ENCODE results near the gene SON. TPM values are rescaled to one million over a fixed set of nuclear protein-coding genes. Genes with fewer than 3 reads are reported as not detected.
"Not testable (repeated sequence)": the region's sequence is repeated elsewhere in the genome, so short reads cannot be mapped to it uniquely, and the experiment has no call there.

SON gene
- total RNA-seq, 1 donor from 2014 or later: 390 TPM

GRCh38 chr21:33576741-33577141, 33.9 kb downstream of the SON start:
- DNase-seq (ENCODE audit: low spot score): not testable (repeated sequence)

GRCh38 chr21:33578214-33578613, 35.4 kb downstream of the SON start:
- no peak for DNase-seq (ENCODE audit: low spot score)

DNA sequence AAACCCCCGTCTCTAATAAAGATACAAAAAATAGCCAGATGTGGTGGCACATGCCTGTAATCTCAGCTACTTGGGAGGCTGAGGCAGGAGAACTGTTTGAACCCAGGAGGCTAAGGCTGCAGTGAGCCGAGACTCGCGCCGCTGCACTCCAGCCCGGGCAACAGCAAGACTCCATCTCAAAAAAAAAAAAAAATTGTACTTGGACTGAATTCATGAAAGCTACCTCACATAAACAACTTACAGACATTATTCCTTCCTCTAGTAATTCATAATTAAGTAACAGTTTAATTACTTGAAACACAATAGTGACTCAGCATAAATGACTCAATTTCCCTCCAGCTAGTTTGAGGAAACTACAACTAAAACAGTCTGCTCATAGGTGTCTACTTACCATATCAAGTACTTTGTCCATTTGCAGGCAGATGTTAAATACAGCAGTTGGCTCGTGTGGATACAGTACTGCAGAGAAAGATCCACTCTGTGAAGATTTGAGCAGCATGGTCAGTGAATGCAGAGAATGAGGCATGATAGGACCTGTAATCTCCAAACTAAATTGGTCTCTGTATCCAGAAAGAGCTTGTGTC, 36.2 kb downstream of the SON start:
- DNase-seq (ENCODE audit: low spot score): no peak

DNA sequence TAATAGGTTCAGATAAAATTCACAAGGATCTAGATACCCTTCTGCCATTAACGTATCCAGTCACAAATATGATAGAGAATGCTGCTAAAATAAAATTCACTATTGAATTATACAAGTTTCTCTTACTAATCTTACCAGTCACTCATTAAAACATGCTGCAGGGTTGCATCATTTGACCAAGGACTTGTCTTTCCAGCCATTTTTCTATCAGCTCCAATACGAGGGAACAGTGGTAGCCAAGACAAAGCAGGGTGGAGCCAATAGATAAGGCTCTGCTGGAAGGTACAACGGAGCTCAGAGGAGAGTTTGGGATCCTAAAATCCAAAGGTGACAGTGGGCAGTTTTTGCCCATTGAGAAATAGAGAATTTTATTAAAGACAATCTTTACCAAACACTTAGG, 41.6 kb downstream of the SON start:
- no peak for DNase-seq (ENCODE audit: low spot score)

DNA sequence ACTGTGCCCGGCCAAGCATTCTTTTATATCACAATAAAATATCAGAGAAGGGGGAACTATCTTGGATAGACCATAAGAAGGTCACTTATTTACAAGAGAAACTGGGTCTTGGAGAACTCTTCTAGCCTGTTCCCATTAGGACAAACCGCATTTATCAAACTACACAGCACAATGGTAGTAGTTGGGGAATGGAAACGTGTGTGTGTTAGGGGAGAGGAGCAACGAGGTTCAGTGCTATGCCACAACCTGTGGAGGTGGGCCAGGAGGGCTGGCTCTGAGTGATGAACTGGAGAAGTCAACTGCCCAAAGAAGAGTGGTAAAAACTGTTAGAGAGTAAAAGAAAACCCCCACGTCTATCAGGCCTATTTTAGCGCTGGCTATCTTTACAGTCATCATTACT, 44.1 kb downstream of the SON start:
- no peak for DNase-seq (ENCODE audit: low spot score)

DNA sequence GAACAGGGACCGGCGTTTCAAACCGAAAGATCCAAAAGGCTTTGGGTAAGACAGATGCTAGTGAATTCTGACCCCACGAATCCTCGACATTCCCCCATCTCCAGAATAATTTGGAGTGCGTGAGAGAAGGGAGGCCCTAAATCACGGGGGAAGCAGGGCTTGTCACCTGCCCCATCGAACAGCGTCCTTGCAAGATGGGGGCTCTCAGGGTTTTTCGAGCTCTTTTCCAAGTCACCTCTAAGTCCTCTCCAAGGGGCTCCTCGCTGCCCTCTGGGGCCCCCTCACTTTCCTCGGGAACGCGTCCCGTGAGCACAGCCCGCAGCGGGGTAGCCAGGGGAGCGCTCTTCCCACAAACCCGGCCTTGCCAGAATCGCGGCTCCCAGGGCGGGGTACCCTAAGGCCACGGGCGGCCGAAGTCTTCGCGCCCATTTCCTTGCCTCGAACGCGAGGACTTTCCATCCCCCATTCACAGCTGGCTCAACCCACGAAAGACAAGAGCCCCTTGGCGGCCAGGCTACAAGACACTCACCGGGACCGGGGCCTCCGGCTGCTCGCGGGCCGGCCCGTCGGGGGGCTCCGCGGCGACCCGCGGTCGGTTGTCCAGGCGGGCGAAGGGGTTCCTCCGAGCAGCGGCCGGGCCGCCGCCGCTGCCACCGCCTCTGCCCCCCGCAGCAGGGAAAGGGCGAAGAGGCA, 45.1 kb downstream of the SON start:
- DNase-seq (ENCODE audit: low spot score): peak; percentile 50

GRCh38 chr21:33588485-33589335, 45.9 kb downstream of the SON start, which contains the start of gene DONSON:
DONSON (minus strand) TSS chr21:33588684; CDS start chr21:33588641, 43 bp downstream.
- DNase-seq (ENCODE audit: low spot score): peak; percentile 88

DNA sequence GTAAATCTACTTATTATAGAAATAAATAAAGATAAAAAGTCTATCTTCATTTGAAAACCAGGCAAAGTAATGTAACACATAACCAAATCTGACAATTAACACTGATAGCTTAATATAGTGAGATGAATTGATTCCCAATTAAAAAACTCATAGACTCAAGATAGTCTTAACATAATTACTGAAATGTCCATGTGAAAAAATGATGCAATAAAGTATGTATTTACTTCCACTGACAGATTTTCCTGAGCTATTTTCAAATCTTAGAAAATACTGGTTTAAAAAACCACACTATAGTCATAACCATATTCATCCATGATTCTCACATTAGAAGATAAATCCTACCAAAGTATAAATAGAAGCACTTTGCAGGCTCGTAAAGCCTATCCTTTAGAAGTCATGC, 55.2 kb downstream of the SON start:
- no peak for DNase-seq (ENCODE audit: low spot score)

DNA sequence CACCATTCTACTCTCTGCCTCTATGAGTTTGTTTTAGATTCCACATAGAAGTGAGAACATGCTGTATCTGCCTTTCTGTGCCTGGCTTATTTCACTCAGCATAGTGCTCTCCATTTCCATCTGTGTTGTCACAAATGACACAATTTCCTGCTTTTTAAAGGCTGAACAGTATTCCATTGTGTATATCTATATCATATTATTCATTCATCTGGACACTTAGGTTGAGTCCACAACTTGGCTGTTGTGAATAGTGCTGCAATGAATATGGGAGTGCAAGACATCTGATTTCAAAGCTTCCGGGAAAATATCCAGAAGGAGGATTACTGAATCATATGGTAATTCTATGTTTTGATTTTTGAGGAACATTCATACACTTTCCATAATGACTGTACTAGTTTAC, 65.7 kb downstream of the SON start:
- DNase-seq (ENCODE audit: low spot score): no peak

DNA sequence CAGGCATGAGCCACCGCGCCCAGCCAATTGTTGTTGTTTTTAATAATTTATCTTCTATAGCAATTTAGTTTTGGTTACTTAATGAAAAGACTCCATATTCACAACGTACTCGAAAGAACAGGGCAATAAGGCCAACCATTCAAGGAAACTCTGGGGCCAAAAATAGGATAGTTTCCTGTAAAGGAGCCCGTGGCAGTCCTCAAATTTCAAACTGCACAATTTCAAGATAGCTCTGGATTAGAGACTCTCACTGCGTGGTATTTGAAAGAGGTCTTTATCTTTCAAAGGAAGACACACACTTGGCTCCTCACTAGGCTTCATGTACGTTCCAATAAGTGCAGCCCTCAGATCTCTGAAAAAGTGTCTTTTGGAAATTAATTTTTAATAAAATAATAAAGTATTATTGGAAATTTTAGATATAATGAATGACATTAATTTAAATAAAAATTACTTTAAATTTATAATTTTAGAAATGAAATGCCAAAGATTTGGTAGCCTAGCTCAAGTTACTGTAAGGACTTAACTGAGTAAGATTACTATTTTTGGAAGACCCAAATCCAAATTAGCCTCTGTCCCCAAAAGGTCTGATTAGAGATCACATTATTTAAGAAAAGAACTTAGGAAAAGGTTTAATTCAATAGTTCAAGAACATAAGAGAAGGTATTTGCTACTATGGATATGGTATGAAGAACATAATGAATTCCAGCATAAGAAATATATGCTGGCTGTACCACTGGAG, 68.3 kb downstream of the SON start:
- no peak for DNase-seq (ENCODE audit: low spot score)

- DNase-seq (ENCODE audit: low spot score): not testable (repeated sequence)
Observed at GRCh38 chr21:33617565-33617964, 74.7 kb downstream of the SON start.

DNA sequence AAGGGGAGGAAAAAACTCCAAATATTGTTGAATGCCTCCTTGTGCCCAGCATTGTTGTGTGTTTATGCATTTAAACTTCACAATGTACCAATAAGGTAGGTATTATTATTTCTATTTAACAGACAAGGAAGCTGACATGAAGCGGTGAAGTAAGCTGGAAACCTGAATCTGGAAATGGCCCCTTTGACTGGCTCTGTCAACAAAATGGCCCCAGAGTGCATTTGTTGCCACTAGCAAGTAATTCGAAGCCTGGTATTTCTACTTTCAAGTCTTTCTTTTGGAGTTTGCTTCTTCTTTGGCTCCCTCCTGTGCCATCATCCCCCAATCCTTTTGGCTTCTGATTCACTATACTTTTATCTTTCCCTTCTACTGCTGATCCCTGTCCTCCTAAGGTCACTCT, 75.6 kb downstream of the SON start:
- no peak for DNase-seq (ENCODE audit: low spot score)

- DNase-seq (ENCODE audit: low spot score): no peak
Observed at GRCh38 chr21:33619726-33620125, 76.9 kb downstream of the SON start.

DNA sequence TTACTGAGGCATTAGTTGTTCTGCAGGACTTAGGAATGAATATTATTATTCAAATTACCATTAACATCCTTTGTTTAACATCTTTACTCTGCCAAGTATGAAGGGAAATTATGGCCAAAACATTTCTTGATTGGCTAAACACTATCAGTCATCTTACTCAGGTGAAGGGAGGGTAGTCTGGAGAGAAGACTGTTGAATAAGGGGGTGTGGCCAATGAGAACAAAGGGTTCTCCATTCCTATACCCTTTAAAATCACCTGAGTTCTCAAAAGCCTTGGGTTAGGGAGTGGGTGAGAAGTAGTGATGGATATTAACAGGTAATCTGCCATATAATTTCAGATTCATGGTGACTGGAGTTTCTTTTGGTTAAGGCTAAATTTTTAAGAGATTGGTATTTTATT, 79.4 kb downstream of the SON start:
- no peak for DNase-seq (ENCODE audit: low spot score)

DNA sequence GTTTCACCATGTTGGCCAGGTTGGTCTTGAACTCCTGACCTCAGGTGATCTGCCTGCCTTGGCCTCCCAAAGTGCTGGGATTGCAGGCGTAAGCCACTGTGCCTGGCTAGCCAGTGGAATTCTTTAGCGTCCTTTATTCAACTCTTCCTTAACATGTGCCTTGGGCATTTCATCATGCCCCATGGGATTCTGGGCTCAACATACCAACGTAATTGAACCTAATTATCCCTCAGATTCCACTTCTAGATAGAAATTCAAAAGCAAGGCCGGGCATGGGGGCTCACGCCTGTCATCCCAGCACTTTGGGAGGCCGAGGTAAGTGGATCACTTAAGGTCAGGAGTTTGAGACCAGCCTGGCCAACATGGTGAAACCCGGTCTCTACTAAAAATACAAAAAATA, 83.3 kb downstream of the SON start:
- DNase-seq (ENCODE audit: low spot score): not testable (repeated sequence)

Other genes with a start within 250 kb of the SON start
- gene IFNAR1, start 218.1 kb upstream of the SON start, total RNA-seq: 48.7 TPM
- gene IFNGR2, start 139.6 kb upstream of the SON start, total RNA-seq: 59.0 TPM
- gene TMEM50B, start 63.1 kb upstream of the SON start, total RNA-seq: 84.5 TPM
- gene DNAJC28, start 51.3 kb upstream of the SON start, total RNA-seq: 1.2 TPM
- gene GART, start 921 bp upstream of the SON start, total RNA-seq: 103 TPM
- gene DONSON, start 45.6 kb downstream of the SON start, total RNA-seq: 6.5 TPM
- gene CRYZL1, start 98.7 kb downstream of the SON start, total RNA-seq: 54.0 TPM
- 52.5 TPM for gene ITSN1, start 99.5 kb downstream of the SON start, total RNA-seq